ENCODE results near the gene AMZ1.

Gene AMZ1

DNA sequence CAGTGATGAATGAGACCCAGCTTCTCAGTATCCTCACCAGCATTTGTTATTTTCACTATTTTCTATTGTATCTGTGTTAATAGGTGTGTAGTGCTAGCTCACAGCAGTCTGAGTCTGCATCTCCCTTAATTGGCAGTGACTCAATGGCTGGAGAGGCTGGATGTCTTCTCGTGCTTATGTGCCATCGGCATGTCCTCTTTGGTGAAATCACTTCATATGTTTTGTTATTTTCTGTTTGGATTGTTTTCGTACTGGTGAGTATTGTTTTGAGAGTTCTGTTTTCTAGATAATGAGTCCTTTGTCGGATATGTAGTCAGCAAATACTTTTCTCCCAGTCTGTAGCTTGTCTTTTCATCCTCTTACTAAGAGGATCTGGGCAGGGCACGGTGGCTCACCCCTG is 66.1 kb downstream of the AMZ1 start:
- no peak for DNase-seq (ENCODE audit: low spot score)

DNA sequence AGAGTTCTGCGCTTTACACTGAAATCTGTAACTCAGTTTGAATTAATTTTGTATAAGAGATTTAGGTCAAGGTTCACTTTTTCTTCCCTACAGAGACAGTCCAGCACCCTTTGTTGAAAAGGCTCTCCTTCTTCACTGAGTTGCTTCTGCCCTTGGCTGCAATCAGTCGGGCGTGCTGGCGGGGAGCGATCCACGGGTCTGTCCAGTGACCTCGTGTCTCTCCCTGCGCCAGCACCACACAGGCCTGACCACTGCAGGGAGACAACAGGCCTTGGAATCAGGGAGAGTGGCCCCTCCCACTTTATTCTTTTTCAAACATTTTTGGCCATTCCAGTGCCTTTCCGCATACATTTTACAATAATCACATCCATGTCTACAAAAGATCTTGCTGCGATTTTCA is 66.9 kb downstream of the AMZ1 start:
- no peak for DNase-seq (ENCODE audit: low spot score)

DNA sequence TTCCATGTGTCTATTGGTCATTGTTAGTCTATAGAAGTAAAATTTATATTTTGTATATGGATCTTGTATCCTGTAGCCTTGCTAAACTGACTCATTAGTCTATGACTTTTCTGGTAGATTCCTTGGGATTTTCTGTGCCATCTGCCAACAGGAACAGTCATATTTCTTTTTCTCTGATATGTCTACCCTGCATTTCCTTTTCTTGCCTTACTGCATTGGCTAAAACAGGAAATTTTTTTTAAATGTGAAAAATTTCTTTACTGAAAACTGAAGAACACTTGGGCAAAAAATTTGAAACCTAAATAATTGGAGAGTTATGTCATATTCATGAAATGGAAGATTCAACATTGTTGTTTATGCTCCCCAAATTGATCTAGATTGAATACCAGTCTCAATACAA is 67.5 kb downstream of the AMZ1 start:
- DNase-seq (ENCODE audit: low spot score): no peak

DNA sequence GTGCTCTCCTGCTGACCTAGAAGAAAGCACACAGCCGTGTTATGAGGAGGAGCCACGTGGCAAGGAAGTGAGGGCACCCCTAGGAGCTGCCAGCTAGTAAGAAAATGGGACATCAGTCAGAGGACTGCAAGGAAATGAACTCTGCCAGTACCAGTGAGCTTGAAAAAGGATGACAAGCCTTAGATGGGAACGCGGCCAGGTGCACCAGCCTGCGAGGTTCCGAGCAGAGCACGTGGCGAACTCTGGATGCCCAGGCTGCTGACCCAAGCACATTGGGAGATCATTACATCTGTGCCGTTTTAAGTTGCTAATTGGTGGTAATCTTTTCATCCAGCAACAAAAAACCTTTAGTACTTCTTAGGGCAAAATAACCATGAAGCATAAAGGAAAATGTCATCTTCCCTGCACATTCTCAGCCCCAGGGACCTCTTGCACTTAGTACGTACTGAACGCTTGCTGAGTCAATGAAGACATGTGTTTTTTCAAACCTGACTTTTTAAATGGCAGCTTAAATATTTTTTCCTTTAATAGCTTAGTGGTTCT is 69.4 kb downstream of the AMZ1 start:
- DNase-seq (ENCODE audit: low spot score): no peak

DNA sequence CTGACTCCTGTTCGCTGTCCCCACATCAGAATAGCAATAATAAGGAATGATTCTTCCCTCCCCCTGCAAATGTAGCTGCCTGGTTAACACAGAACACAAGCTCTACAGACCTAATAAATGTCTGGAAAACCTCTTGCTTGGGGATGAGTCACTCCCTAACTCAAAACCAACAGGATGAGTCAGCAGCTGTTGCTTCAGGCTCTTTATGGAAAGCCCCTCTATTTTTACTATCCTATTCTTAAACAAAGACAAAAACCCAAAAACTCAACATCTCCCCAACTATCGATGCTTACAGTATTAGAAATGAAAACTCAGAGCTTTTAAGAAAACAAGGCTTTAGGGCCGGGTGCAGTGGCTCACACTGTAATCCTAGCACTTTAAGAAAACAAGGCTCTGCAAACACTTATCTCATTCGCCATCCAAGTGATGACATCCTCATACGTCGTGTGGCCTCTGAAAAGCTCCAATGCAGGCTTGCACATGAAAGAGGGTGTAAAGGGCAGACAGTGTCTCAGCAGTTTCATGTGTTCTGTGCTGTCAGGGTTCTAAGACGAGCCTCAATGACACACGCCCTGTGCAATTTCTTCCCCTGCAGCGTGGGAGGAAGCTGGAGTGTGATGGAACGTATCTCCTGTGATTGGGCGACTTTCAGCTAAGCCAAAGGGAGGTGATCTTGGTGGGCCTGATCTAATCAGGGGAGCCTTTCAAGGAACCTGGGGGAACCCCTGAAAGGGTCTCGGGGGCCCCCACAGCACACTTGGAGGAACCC is 70.1 kb downstream of the AMZ1 start:
- DNase-seq (ENCODE audit: low spot score): peak; percentile 86

DNA sequence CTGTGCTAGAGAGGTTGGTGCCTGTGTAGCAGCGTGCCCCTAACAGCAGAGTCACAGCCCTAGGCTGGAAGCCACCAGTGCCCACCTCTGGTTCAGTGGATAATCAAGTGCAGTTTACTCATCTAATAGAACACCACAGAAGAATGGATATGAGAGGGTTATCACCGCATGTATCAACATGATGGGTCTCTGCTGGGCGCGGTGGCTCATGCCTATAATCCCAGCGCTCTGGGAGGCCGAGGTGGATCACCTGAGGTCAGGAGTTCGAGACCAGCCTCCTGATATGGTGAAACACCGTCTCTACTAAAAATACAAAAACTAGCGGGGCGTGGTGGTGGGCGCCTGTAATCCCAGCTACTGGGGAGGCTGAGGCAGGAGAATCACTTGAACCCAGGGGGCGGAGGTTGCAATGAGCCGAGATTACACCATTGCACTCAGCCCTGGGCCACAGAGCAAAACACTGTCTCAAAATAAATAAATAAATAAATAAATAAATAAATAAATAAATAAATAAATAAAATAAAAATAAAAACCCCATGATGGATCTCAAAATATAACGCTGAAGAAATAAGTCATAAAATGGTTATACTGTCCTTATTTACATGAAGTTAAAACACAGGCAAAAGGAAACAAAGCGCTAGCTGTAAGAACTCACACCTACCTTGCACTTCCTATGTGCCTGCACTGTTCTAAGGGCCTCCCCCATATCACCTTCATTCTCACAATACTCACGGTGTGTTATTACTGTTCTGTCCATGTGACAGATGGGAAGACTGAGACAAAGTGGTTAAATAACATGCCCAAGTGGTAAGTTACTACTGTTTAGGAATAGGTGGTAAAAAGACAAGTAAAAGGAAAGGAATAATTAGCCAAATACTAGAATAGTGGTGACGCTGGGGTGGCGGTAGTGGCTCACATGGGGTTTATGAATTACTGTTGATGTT is 70.9 kb downstream of the AMZ1 start:
- DNase-seq (ENCODE audit: low spot score): no peak

DNA sequence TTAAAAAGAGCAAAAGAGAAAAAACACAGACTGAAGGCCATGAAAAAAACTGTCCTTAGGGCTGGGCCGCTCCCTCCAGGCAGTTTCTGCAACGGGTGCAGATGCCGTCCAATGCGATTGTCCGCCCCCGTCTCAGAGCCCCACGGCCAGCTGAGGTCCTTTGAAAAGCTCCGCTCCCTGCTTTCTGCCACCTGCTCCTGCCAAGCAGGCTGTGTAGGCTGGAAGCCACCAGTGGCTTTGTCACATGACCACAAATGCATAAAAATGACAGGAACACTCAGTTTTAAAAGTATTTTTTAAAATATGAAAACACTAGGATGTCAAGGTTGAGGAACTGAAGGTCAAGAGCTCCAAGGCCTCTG is 71.7 kb downstream of the AMZ1 start:
- no peak for DNase-seq (ENCODE audit: low spot score)

DNA sequence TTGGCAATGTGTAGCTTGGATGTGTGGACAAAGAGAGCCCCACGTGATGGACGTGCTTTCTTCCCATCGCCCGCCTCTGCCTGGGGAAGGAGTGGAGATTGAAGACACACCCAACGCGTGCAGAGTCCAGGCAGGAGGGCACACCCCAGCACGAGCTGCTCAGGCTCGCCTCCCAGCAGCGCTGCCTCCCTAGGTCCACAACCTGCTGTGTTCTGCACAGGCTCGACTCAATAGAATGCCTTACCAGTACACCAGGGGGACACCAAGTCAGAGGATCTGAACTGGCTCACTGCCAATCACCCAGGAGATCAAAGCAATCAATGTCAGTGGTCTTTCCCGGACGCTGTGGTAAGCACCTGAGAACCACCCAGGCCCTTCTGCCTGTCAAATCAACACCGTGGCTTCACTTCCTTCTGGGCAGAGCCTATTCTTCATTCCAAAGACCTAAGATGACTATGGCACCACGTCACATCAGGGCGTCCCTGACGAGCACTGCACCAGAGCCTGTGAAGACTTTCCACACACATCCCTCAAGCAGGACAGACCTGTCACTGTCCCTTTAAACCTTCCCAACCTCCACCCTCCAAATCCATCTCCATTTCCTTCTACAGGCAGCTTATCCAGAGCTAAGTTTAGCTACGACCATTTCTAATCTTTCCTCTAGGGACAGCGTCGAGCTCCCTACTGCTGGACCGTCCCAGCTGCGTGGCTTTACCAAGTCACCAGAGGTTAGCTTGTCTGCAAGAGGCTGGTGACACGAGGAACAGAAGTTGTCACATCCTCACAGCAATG is 72.3 kb downstream of the AMZ1 start:
- peak; percentile 74 for DNase-seq (ENCODE audit: low spot score)

DNA sequence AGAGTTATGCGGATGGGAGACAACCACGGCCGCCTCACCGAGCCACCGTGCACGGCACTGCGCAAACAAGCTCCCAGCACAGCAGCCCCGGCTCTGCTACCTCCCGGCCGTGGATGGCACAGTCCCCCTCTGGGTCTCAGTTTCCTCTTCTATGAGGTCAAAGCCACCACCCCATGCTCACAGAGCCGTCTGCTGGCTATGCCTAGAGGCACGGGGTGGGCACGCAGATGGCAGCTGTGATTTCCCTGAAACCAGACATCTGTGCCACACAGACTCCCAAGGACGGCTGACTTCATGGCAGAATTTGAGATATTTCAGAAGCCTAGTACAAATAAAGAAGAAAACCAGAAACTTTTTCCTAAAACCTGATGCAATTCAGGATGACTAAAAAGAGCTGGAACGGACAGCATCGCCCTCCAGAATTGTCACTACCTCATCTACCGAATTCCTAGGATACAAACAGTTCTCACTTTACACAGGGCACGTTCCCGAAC is 73.2 kb downstream of the AMZ1 start:
- DNase-seq (ENCODE audit: low spot score): no peak

DNA sequence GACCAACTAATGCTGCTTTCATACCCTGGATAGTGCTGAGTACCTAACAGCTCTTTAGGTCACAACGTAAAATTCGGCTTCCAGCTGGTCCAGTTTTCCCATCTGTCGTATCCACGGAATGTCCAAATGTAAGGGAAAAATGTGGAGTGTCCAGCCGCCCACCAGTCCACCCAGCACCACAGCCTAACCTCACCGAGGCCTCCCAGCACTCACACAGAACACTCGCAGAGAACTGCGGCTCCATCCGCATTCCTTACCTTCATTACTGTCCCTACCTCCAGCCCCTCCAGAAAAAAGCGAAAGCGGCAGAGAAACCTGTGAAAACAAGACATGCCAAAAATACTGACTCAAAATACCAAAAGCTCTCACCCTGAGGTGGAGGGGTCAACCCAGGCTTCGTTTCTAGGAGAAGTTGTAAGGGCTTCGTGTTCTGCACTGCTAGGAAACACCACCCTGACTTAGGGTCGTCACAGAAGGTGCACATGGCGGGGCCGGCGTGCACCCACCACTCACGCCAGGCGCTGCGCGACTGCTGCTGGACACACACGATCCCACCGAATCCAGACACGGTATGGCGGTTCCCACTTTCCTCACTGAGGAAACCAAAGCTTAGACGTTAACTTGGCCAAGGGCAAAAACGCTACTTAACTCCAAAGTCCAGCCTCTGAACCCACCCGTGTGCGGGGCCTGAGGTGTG is 73.9 kb downstream of the AMZ1 start:
- DNase-seq (ENCODE audit: low spot score): no peak

DNA sequence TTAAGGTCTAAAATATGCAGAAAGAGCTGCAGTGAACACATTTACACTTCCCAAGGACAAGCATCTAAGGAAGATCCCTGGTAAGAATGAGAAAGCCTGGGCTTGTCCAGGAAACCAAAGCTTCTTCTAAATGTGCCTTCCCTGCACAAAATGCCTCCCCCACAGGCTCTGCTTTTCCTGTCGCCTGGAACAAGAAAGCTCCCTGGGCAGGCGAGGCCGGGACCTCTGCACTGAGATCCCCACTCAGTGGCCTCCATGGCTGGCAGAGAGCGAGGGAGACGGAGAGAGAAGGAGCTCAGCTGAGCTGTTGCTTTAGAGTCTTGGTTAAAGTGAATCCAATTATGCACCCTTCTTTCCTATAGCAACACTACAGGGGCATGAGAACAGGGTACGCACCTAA is 75.6 kb downstream of the AMZ1 start:
- no peak for DNase-seq (ENCODE audit: low spot score)

DNA sequence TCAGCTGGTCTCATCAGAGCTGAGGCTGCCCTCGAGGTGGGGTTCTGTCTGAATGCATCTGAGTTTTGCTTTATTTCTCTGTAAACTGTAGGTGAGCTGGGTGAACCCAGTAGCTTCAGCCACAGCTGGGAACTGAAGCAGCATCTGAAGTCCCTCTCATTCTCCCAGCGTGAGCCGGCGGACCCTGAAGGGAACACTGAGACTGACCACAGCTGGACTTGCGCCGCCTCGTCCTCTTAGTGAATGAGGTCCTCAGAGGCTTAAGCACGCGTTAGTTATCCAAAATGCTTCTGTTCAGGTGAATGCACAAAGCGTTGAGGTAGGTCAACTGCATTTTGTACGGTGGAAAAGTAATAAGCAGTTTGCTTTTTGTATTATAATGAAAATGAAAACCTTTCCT is 76.6 kb downstream of the AMZ1 start:
- no peak for DNase-seq (ENCODE audit: low spot score)

All from hepatic stellate cell (primary cell).